Cardiac muscle cell (in vitro differentiated cells and primary cell): Measurements from ENCODE around the gene ESYT1. TPM values are rescaled to one million over a fixed set of nuclear protein-coding genes. Genes with fewer than 3 reads are reported as not detected.

Source experiments
- DNase-seq, 2 donors: peaks; one replicate each; pipeline versions ENCODE4 v3.0.0 to v3.0.0-alpha.2; 2010 to 2017; ENCODE audit warnings: low read depth in 1 of 2, low spot score in 1 of 2
- H3K27ac ChIP-seq: fragments of 200-600 bp; sonication (generic); 2 replicates; pipeline ENCODE4 v1.5.1; 2016
- H3K27me3 ChIP-seq: fragments of 200-600 bp; sonication (generic); 2 replicates; pipeline ENCODE4 v1.6.0; 2016; ENCODE audit warnings: control low read depth
- H3K36me3 ChIP-seq: fragments of 200-600 bp; sonication (generic); 2 replicates; pipeline ENCODE4 v1.5.1; 2016; ENCODE audit warnings: control low read depth
- H3K4me1 ChIP-seq: fragments of 200-600 bp; sonication (generic); 2 replicates; pipeline ENCODE4 v1.8.1; 2017; ENCODE audit warnings: low read depth, mild to moderate bottlenecking, mixed run types
- H3K4me3 ChIP-seq: fragments of 200-600 bp; sonication (generic); 2 replicates; pipeline ENCODE4 v1.5.1; 2016; ENCODE audit warnings: mild to moderate bottlenecking
- H3K9me3 ChIP-seq: fragments of 200-600 bp; sonication (generic); 2 replicates; pipeline ENCODE4 v1.5.1; 2017; ENCODE audit warnings: low read depth, mild to moderate bottlenecking, control low read depth
- polyA plus RNA-seq: library from polyadenylated mRNA; unstranded; fragments of >200 nt; fragmentation: Nextera tagmentation; extraction: Ambion mirVana; gene quantifications from 2 replicates; pipeline ENCODE4 v1.2.1, GENCODE V29; 2016
- total RNA-seq: library from RNA; depleted of rRNA; stranded (reverse); fragments of >200 nt; gene quantifications from 2 replicates; pipeline ENCODE4 v1.2.3, GENCODE V29; 2016
- TF ChIP-seq, protein P1 (sequence below): IDR thresholded peaks from 2 replicates; pipeline ENCODE4 v1.5.1; 2012; ENCODE audit warnings: low read depth, mild to moderate bottlenecking, low read length

ESYT1 gene
- total and polyA plus RNA-seq, 2 experiments from 2014 or later, result 52.0 to 107 TPM

- Histone ChIP-seq H3K27ac (no peak overlapping the region), H3K4me3 (no peak overlapping the region), H3K27me3 (no peaks in the 10 kb centered on the region), H3K36me3 (peaks cover 20% of the 10 kb centered on the region), H3K9me3 (no peaks in the 10 kb centered on the region), H3K4me1 (peaks cover 22% of the 10 kb centered on the region)
- no peak for DNase-seq
- TF ChIP-seq, protein P1, sequence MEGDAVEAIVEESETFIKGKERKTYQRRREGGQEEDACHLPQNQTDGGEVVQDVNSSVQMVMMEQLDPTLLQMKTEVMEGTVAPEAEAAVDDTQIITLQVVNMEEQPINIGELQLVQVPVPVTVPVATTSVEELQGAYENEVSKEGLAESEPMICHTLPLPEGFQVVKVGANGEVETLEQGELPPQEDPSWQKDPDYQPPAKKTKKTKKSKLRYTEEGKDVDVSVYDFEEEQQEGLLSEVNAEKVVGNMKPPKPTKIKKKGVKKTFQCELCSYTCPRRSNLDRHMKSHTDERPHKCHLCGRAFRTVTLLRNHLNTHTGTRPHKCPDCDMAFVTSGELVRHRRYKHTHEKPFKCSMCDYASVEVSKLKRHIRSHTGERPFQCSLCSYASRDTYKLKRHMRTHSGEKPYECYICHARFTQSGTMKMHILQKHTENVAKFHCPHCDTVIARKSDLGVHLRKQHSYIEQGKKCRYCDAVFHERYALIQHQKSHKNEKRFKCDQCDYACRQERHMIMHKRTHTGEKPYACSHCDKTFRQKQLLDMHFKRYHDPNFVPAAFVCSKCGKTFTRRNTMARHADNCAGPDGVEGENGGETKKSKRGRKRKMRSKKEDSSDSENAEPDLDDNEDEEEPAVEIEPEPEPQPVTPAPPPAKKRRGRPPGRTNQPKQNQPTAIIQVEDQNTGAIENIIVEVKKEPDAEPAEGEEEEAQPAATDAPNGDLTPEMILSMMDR, result no peak
These were observed 2.8 kb downstream of the ESYT1 start for GRCh38 chr12:56130876-56131275.

DNA sequence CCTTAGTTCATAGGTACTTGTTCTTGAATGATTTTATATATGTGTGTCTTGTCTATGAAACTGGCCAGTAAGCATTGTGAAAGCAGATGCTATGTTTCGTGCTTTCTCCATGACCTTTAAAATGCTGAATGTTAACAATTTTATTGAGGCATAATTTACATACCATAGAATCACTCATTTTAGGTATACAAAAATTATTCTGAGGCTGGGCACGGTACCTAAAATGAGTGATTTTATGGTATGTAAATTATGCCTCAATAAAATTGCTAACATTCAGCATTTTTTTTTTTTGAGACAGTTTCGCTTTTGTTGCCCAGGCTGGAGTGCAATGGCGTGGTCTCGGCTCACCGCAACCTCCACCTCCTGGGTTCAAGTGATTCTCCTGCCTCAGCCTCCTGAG, 6.8 kb downstream of the ESYT1 start:
- TF ChIP-seq, protein P1, result no peak
- DNase-seq, result no peak
- Histone ChIP-seq H3K27me3 (no peaks in the 10 kb centered on the region), H3K27ac (no peak overlapping the region), H3K36me3 (peaks cover 45% of the 10 kb centered on the region), H3K4me3 (no peak overlapping the region), H3K4me1 (peaks cover under 1% of the 10 kb centered on the region), H3K9me3 (no peaks in the 10 kb centered on the region)

DNA sequence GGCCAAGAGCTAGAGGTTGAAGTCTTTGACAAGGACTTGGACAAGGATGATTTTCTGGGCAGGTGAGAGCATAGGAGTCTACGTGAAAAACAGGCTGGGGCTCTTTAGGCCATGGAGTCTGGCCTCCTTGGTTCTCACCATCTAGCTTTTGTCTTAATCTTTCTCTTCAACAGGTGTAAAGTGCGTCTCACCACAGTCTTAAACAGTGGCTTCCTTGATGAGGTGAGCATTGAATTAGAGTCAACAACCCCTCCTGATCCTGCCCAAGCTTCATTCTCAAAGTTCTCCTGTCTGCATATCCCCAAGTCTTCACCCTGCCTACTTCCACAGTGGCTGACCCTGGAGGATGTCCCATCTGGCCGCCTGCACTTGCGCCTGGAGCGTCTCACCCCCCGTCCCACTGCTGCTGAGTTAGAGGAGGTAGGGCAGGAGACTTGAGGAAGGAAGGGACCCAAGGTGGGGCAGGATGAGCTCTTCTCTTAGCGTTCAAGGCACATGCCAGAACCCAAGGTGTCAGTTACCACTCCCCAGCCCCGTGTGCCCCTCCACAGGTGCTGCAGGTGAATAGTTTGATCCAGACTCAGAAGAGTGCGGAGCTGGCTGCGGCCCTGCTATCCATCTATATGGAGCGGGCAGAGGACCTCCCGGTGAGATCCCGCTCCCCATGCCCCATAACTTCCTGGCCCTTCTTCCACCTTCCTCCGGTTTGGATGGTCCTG, 9.9 kb downstream of the ESYT1 start:
- Histone ChIP-seq H3K36me3 (peaks cover 41% of the 10 kb centered on the region), H3K4me3 (no peak overlapping the region), H3K27ac (no peak overlapping the region), H3K9me3 (no peaks in the 10 kb centered on the region), H3K4me1 (no peaks in the 10 kb centered on the region), H3K27me3 (no peaks in the 10 kb centered on the region)
- no peak for DNase-seq
- TF ChIP-seq, protein P1, result no peak

- Histone ChIP-seq H3K9me3 (no peaks in the 10 kb centered on the region), H3K36me3 (peaks cover 43% of the 10 kb centered on the region), H3K4me3 (no peak overlapping the region), H3K27me3 (no peaks in the 10 kb centered on the region), H3K4me1 (no peaks in the 10 kb centered on the region), H3K27ac (no peak overlapping the region)
- DNase-seq, result no peak
- TF ChIP-seq, protein P1, result no peak
These were observed 14.1 kb downstream of the ESYT1 start for GRCh38 chr12:56141946-56142784.

- Histone ChIP-seq H3K4me3 (no peak overlapping the region), H3K27me3 (no peaks in the 10 kb centered on the region), H3K36me3 (peaks cover 33% of the 10 kb centered on the region), H3K4me1 (no peaks in the 10 kb centered on the region), H3K27ac (no peak overlapping the region), H3K9me3 (no peaks in the 10 kb centered on the region)
- TF ChIP-seq, protein P1, result no peak
- no peak for DNase-seq
These were observed 15.2 kb downstream of the ESYT1 start for GRCh38 chr12:56143217-56143616.
